HepG2 (cell line): Measurements from ENCODE around the gene IGFL1. TPM values are rescaled to one million over a fixed set of nuclear protein-coding genes. Genes with fewer than 3 reads are reported as not detected.

Source experiments
- ATAC-seq: fragments of 200-7000 bp; cut with Tn5 transposase; 3 replicates; pipeline ENCODE4 v1.9.1; 2020; ENCODE audit warnings: mild to moderate bottlenecking, moderate library complexity
- BruUV-seq: library from RNA; stranded (reverse); fragments of 400-500 nt; replicated peaks from 2 replicates; lab custom pipeline; 2021; lab: Mats Ljungman, UMichigan
- CTCF ChIA-PET: fragments of 300-600 bp; formaldehyde crosslinking; extraction: SDS; loops from one replicate; lab custom pipeline; 2021; ENCODE audit warnings: low total read pairs, inconsistent platforms, low intra/inter-chr PET ratio; lab: Yijun Ruan, JAX
- POLR2A ChIA-PET: fragments of 350-600 bp; sonication (Branson Sonifier 250); formaldehyde crosslinking; loops from one replicate; lab custom pipeline; 2020; ENCODE audit warnings: antibody characterized with exemption, inconsistent platforms; lab: Yijun Ruan, JAX
- DNase-seq: peaks from one replicate; pipeline ENCODE4 v3.0.0-alpha.2; 2015; ENCODE audit warnings: low spot score
- FAIRE-seq: peaks from 3 replicates; lab custom pipeline; 2011; peaks lifted over from hg19 to GRCh38; lab: Jason Lieb, UNC
- H2AFZ ChIP-seq: one replicate; pipeline ENCODE4 v1.6.1; 2011; ENCODE audit warnings: low read length, inconsistent platforms
- H3K27ac ChIP-seq: fragments of 300-600 bp; 3 replicates; pipeline ENCODE4 v1.8.0; 2011; ENCODE audit warnings: mixed run types, mild to moderate bottlenecking, mixed read lengths, low read length, inconsistent platforms; ENCODE audit not compliant: insufficient read depth; ENCODE audit errors: extremely low read length
- H3K27me3 ChIP-seq, 2 experiments: fragments of 200-600 bp in 1 of 2; 2 replicates in 1 of 2; 3 replicates in 1 of 2; pipeline versions ENCODE4 v1.6.0 to v1.8.0; 2011; ENCODE audit warnings: low read length in 2 of 2, mild to moderate bottlenecking in 2 of 2, moderate library complexity in 2 of 2, inconsistent platforms in 1 of 2; ENCODE audit not compliant: insufficient read depth in 2 of 2, control insufficient read depth in 1 of 2
- H3K36me3 ChIP-seq, 2 experiments: fragments of 200-600 bp in 1 of 2; replicated peaks in 1 of 2; 2 replicates in 1 of 2; 3 replicates in 1 of 2; pipeline versions ENCODE4 v1.5.1 to v1.8.0; 2011; ENCODE audit warnings: low read length in 2 of 2, inconsistent platforms in 1 of 2; ENCODE audit not compliant: insufficient read depth in 2 of 2, control insufficient read depth in 1 of 2
- H3K4me1 ChIP-seq: 2 replicates; pipeline ENCODE4 v1.5.1; 2012; ENCODE audit warnings: low read length, inconsistent platforms; ENCODE audit not compliant: insufficient read depth
- H3K4me2 ChIP-seq: 2 replicates; pipeline ENCODE4 v1.6.0; 2011; ENCODE audit warnings: low read depth, low read length, inconsistent platforms
- H3K4me3 ChIP-seq, 3 experiments: fragments of 200-600 bp in 1 of 3; sonication (generic), shearing (Covaris generic) in 1 of 3; replicated peaks in 1 of 3; 2 replicates each; pipeline ENCODE4 v1.5.1; 2011 to 2016; ENCODE audit warnings: low read length in 3 of 3, inconsistent platforms in 2 of 3, low read depth in 2 of 3, mild to moderate bottlenecking in 2 of 3, control low read depth in 1 of 3, mixed read lengths in 1 of 3; ENCODE audit not compliant: insufficient read depth in 1 of 3
- H3K79me2 ChIP-seq: one replicate; pipeline ENCODE4 v1.6.1; 2011; ENCODE audit warnings: low read length, inconsistent platforms; ENCODE audit not compliant: insufficient read depth
- H3K9ac ChIP-seq: 2 replicates; pipeline ENCODE4 v1.6.0; 2011; ENCODE audit warnings: mild to moderate bottlenecking, low read depth, low read length, inconsistent platforms; ENCODE audit not compliant: insufficient read depth
- H3K9me3 ChIP-seq: 2 replicates; pipeline ENCODE4 v1.5.1; 2012; ENCODE audit warnings: mild to moderate bottlenecking, low read length
- H4K20me1 ChIP-seq: 2 replicates; pipeline ENCODE4 v1.6.0; 2011; ENCODE audit warnings: inconsistent platforms, mild to moderate bottlenecking, low read length, moderate library complexity; ENCODE audit not compliant: insufficient read depth
- FOXO4 ChIP-seq: sonication (generic); formaldehyde crosslinking; conservative IDR thresholded peaks from 2 replicates; pipeline ENCODE4 v1.8.1; 2023; ENCODE audit warnings: missing genetic modification reagents
- HMGA1 ChIP-seq: sonication (generic); formaldehyde crosslinking; conservative IDR thresholded peaks from 2 replicates; pipeline ENCODE4 v1.4.0; 2020; ENCODE audit warnings: missing genetic modification reagents
- MYPOP ChIP-seq: sonication (generic); formaldehyde crosslinking; IDR thresholded peaks from 2 replicates; pipeline ENCODE4 v1.8.1; 2023; ENCODE audit warnings: mild to moderate bottlenecking, moderate library complexity, missing genetic modification reagents
- NCOA2 ChIP-seq: sonication (generic); formaldehyde crosslinking; IDR thresholded peaks from 2 replicates; pipeline ENCODE4 v1.8.0; 2022; ENCODE audit warnings: inconsistent platforms
- NFIB ChIP-seq: sonication (generic); formaldehyde crosslinking; IDR thresholded peaks from 2 replicates; pipeline ENCODE4 v1.9.0; 2021; ENCODE audit warnings: missing genetic modification reagents, mild to moderate bottlenecking, borderline replicate concordance
- ZNF263 ChIP-seq: sonication (generic); formaldehyde crosslinking; IDR thresholded peaks from 2 replicates; pipeline ENCODE4 v1.4.0; 2020; ENCODE audit warnings: missing genetic modification reagents
- ZNF414 ChIP-seq: sonication (generic); formaldehyde crosslinking; IDR thresholded peaks from 2 replicates; pipeline ENCODE4 v1.5.0; 2020; ENCODE audit warnings: missing genetic modification reagents
- ZNF75D ChIP-seq: sonication (generic); formaldehyde crosslinking; IDR thresholded peaks from 2 replicates; pipeline ENCODE4 v1.8.1; 2023; ENCODE audit warnings: missing genetic modification reagents, mild to moderate bottlenecking, borderline replicate concordance
- WGBS: methylation state at CpG from one replicate; pipeline ENCODE4 v1.1.6; 2017; ENCODE audit warnings: low lambda C conversion rate; 5-methylcytosine and 5-hydroxymethylcytosine counted together
- in situ Hi-C: cut with HindIII; loops from 2 replicates; pipeline ENCODE4 v1.10.0; 2017; ENCODE audit warnings: low pct_unique_long_range_greater_than_20kb; ENCODE audit not compliant: extremely low pct_ligation_motif_present
- intact Hi-C: fragments of 100-400 bp; cut with micrococcal nuclease; formaldehyde crosslinking; loops from one replicate; pipeline ENCODE4 v1.10.0; 2022; ENCODE audit not compliant: unreplicated experiment
- polyA plus RNA-seq, 8 experiments: library from polyadenylated mRNA; depleted of rRNA in 3 of 8; stranded (reverse) in 7 of 8; unstranded in 1 of 8; fragments of >200 nt; fragmentation: Illumina TruSeq in 4 of 8; extraction: Trizol in 4 of 8; gene quantifications; 2 replicates each; pipeline versions ENCODE4 v1.2.1 to v1.2.3, GENCODE V29; 2011 to 2016; ENCODE audit warnings: low read depth in 4 of 8, missing spikeins in 1 of 8, mixed read lengths in 1 of 8; ENCODE audit not compliant: insufficient read depth in 1 of 8
- total RNA-seq, 5 experiments: library from RNA; depleted of rRNA; stranded (reverse); fragments of >200 nt; fragmentation: Illumina TruSeq; extraction: Trizol; gene quantifications; 2 replicates each; pipeline ENCODE4 v1.2.3, GENCODE V29; 2016; ENCODE audit warnings: low read depth in 1 of 5
- TF ChIP-seq, protein P1 (sequence below): IDR thresholded peaks from 2 replicates; pipeline ENCODE4 v1.6.1; 2016; ENCODE audit warnings: low read depth, control low read depth
- TF ChIP-seq, protein P2 (sequence below): sonication (generic); formaldehyde crosslinking; IDR thresholded peaks from 2 replicates; pipeline ENCODE4 v1.4.0; 2020; ENCODE audit warnings: missing genetic modification reagents

IGFL1 gene
- total and polyA plus RNA-seq, 2 of the 13 experiments (the other 11 are each of a cell fraction or from before 2014, with no cell fraction given), result not detected

GRCh38 chr19:46206176-46206575 is 23.4 kb upstream of the IGFL1 start:
- Histone ChIP-seq H2AFZ (no peak overlapping the region), H4K20me1 (no peaks in the 10 kb centered on the region), H3K36me3 (no peaks in the 10 kb centered on the region), H3K27ac (no peak overlapping the region), H3K9ac (no peak overlapping the region), H3K4me1 (no peaks in the 10 kb centered on the region), H3K79me2 (no peaks in the 10 kb centered on the region), H3K9me3 (no peaks in the 10 kb centered on the region), H3K27me3 (peaks cover 0 to 19% of the 10 kb centered on the region in 2 experiments; a peak in 3 of 5 replicates), H3K4me3 (no peak overlapping the region), H3K4me2 (no peak overlapping the region)
- POLR2A ChIA-PET, result no interaction called here
- no peak for FAIRE-seq
- CTCF ChIA-PET, result no interaction called here
- in situ Hi-C loops (no loop called here), intact Hi-C loops (no loop called here)
- TF ChIP-seq ZNF414 (no peak), HMGA1 (CRISPR knock-in tag) (no peak)
- TF ChIP-seq, protein P1, sequence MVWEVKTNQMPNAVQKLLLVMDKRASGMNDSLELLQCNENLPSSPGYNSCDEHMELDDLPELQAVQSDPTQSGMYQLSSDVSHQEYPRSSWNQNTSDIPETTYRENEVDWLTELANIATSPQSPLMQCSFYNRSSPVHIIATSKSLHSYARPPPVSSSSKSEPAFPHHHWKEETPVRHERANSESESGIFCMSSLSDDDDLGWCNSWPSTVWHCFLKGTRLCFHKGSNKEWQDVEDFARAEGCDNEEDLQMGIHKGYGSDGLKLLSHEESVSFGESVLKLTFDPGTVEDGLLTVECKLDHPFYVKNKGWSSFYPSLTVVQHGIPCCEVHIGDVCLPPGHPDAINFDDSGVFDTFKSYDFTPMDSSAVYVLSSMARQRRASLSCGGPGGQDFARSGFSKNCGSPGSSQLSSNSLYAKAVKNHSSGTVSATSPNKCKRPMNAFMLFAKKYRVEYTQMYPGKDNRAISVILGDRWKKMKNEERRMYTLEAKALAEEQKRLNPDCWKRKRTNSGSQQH (CRISPR knock-in tag), result no peak
- 14% methylated on average over 4 of the region's 5 CpGs for WGBS
- no peak for ATAC-seq
- no TSS peak for BruUV-seq
- DNase-seq, result no peak

DNA sequence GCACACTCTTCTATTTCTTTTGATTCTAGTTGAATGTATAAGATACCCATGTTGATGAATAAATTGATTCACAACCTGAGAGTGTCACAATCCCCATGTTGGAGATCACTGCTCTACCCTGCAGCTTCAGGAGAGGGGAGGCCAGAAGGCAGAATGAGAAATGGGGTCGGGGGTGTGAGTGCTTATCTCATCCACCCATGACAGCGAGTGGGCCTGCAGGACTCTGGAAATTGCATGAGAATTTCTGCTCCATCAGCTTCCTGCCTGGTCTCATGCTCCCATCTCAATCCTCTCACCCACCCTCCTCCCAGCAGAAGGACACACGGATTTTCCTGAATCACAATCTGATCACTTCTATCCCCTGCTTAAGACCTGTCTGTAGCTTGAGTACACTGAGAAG is 22.9 kb upstream of the IGFL1 start:
- H3K27me3 ChIP-seq, result peaks cover 0 to 22% of the 10 kb centered on the region in 2 experiments; a peak in 3 of 5 replicates
- BruUV-seq, result no TSS peak
- H4K20me1 ChIP-seq, result no peaks in the 10 kb centered on the region
- in situ Hi-C loops, result no loop called here
- no peak overlapping the region for H2AFZ ChIP-seq
- H3K79me2 ChIP-seq, result no peaks in the 10 kb centered on the region
- no peak overlapping the region for H3K4me3 ChIP-seq
- no peak overlapping the region for H3K27ac ChIP-seq
- no peak overlapping the region for H3K9ac ChIP-seq
- WGBS, result 38% methylated on average over 3 of the region's 3 CpGs
- ChIA-PET POLR2A (no interaction called here), CTCF (no interaction called here)
- ATAC-seq (no peak), FAIRE-seq (no peak), DNase-seq (no peak)
- no peaks in the 10 kb centered on the region for H3K9me3 ChIP-seq
- no peaks in the 10 kb centered on the region for H3K36me3 ChIP-seq
- H3K4me2 ChIP-seq, result no peak overlapping the region
- intact Hi-C loops, result no loop called here
- H3K4me1 ChIP-seq, result no peaks in the 10 kb centered on the region
- TF ChIP-seq ZNF263 (no peak), MYPOP (CRISPR knock-in tag) (no peak), NCOA2 (CRISPR knock-in tag) (no peak), FOXO4 (CRISPR knock-in tag) (no peak), ZNF75D (CRISPR knock-in tag) (no peak), NFIB (CRISPR knock-in tag) (no peak)
- TF ChIP-seq, protein P2, sequence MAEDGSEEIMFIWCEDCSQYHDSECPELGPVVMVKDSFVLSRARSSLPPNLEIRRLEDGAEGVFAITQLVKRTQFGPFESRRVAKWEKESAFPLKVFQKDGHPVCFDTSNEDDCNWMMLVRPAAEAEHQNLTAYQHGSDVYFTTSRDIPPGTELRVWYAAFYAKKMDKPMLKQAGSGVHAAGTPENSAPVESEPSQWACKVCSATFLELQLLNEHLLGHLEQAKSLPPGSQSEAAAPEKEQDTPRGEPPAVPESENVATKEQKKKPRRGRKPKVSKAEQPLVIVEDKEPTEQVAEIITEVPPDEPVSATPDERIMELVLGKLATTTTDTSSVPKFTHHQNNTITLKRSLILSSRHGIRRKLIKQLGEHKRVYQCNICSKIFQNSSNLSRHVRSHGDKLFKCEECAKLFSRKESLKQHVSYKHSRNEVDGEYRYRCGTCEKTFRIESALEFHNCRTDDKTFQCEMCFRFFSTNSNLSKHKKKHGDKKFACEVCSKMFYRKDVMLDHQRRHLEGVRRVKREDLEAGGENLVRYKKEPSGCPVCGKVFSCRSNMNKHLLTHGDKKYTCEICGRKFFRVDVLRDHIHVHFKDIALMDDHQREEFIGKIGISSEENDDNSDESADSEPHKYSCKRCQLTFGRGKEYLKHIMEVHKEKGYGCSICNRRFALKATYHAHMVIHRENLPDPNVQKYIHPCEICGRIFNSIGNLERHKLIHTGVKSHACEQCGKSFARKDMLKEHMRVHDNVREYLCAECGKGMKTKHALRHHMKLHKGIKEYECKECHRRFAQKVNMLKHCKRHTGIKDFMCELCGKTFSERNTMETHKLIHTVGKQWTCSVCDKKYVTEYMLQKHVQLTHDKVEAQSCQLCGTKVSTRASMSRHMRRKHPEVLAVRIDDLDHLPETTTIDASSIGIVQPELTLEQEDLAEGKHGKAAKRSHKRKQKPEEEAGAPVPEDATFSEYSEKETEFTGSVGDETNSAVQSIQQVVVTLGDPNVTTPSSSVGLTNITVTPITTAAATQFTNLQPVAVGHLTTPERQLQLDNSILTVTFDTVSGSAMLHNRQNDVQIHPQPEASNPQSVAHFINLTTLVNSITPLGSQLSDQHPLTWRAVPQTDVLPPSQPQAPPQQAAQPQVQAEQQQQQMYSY (CRISPR knock-in tag), result no peak
